HG02973 (cell line): ENCODE measurements around the gene TENT4B.

Experiments used
- ATAC-seq: cut with Tn5 transposase; IDR thresholded peaks from one replicate; pipeline ENCODE4 v1.9.1; 2021; ENCODE audit warnings: moderate library complexity; ENCODE audit not compliant: unreplicated experiment

TENT4B gene

DNA sequence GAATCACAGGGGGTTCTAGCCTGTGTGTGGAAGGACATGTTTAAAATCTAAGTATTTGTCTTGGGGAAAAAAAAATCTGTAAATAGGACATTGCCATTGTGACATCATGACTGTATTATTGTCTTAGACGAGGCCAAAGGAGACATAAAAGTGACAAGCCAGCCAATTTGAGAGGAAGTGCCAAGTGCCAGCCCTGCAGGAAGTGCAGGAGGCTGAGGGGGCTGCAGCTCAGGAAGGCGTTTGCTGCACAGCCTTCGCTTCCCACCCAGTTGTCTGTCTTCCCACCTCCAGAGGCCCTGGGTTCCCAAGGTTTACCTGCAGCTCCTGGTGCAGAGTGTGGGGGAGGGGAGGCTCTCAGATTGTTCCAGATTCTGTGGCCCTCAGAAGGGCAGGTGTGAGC is 114.5 kb downstream of the TENT4B start:
- ATAC-seq = no peak

DNA sequence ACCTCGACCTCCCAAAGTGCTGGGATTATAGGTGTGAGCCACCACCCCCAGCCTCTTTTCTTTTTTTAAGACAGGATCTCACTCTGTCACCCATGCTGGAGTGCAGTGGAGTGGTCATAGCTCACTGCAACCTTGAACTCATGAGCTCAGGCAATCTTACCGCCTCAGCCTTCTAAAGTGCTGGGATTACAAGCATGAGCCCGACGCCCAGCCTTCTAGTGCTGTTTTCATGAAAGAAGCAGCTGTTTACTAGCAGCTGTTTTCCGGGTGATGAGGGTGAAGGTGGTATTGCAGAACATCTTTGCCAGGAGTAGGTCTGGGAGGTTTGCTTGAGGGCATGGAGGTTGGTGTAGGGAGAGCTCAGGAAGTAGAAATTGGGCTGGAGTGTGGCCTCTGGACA is 115.2 kb downstream of the TENT4B start:
- no peak for ATAC-seq

DNA sequence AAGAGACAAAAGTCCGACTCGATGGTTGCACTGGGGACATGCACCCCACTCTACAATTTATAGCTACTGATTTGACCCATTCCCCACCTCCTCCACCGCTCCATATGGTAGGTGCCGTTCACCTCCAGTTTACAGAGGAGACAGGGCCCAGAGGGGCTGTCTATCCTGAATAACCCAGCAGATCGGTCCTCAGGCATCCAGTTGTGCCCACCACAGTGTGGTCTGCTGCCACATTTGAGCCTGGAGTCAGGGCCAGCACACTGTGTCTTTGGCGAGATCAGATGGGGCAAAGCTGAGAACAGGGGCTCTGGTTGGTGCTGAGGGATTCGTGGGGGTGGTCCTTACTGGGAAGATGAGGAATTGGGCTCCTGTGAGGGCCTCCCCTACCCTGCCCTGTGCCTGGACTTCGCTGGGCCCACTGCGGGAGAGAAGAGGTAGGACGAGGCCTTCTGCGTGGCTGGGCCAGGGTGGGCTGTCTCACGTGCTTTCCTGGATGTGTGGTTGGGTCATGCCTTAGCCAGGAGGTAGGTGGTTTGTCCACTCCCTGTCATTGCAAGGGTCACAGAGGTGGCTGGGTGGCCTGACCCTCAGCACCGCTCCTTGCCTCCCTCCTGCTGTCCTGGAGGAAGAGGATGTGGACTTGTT is 116.1 kb downstream of the TENT4B start:
- ATAC-seq = no peak

DNA sequence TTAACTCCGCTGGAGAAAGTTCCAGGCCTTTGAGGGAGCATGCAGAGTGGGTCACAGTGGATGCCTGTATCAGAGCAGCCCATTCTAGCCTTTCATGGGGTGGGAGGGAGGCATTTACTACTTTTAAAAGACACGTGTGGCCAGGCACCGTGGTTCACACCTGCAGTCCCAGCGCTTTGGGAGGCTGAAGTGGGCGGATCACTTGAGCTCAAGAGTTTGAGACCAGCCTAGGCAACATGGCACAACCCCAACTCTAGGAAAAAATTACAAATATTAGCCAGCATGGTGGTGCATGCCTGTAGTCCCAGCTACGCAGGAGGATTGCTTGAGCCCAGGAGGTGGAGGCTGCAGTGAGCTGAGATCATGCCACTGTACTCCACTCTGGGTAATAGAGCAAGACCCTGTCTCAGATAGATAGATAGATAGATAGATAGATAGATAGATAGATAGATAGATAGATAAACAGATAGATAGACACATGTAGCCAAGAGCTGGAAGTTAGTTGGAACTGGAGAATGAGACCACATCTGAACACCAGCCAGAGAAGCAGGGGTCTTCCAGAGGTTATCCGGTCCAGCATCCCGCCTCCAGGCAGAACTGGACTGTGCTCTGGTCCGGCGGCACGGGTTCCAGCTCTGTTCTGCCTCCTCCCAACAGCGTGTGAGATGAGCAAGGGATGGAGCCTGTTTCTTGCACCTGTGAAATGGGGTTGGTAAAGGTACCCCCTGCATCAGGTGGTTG is 116.8 kb downstream of the TENT4B start:
- no peak for ATAC-seq

- ATAC-seq = no peak
Measured at GRCh38 chr16:50270510-50271147, 117.5 kb downstream of the TENT4B start.

DNA sequence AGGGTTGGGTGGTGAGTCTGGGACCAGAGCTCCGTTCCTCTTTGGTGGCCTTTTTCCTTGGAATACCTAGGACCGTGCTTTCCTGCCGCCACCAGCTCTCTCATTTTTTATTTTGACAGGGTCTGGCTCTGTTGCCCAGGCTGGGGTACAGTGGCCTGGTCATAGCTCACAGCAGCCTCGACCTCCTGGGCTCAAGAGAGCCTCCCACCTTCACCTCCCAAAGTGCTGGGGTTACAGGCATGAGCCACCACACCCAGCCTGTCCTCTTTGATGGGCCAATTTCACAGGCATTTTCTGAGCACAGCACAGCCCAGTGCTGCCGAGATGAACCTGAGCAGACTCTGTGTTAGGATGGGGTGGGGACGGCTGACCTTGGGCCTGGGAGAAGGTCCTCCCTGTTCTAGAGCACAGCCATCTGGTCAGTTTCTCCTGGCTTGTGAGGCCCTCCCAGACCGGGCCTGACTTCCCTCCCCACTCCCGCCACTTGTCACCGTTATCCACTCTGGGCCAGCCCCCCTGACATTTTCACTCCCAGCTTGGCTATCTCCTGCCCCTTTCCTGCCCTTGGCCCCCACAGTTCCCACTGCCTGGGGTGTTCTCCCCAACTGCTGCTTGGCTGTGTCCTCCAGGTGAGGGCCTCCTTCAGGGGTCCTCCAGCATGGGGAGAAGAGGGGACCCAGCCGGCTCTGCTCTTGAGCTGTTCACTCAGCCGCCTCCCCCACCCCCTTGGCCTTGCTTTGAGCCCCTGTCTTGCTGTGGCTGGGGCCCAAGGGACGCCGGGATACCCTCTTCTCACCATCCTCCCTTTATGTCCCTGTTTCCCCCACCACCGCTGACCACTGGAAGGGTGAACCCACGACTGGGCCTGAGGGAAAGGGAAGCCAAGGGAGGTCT is 118.3 kb downstream of the TENT4B start:
- no peak for ATAC-seq

- ATAC-seq = no peak
Measured at GRCh38 chr16:50272111-50272571, 119.0 kb downstream of the TENT4B start.

DNA sequence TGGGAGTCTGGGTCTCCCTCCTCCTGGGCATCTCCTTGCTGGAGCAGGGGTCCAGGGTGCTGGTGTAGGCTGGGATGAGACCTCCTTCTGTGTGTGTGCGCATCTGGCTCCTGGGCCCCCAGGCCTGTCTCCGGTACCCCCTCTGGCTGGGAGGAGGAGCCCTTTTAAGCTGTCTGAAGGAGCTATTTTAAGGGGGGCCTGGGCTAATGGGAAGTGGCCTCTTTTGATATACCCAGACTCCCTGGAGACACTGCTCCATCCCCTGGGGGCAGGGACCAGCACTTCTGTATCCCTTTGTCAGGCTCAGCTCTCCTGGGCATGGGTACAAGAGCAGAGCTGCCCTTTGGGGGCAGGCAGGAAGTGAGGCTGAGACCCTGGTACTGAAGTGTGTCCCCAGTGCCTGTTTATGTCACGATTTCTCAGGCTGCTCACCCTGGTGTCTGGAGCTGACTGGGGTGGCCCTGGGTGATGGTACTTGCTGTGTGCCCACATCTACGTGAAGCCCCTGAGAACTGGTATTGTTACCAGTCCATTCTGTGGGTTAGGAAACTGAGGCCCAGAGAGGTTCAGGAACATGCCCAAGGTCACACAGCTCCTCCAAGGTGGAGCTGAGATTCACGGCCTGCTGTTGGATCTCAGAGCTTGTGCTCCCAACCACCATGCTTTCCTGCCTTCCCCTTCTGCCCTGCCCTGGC is 119.7 kb downstream of the TENT4B start:
- ATAC-seq = no peak

DNA sequence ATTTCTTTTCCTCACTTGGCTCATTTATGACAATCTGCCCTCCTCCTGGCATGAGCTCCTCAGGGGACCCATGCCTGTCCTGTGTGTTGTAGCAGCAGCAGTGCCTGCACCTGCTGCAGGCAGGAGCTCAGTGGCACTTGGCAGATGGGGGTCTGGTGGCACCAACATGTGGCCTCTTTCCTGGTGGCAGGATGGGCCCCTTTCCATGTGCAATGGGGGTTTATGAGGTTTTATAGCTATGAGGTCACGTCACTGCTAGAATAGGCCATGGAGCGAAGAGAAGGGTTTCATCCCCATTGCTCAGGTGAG is 120.2 kb downstream of the TENT4B start:
- ATAC-seq = no peak

GRCh38 chr16:50273888-50274325 is 120.8 kb downstream of the TENT4B start:
- ATAC-seq = peak; percentile 60

DNA sequence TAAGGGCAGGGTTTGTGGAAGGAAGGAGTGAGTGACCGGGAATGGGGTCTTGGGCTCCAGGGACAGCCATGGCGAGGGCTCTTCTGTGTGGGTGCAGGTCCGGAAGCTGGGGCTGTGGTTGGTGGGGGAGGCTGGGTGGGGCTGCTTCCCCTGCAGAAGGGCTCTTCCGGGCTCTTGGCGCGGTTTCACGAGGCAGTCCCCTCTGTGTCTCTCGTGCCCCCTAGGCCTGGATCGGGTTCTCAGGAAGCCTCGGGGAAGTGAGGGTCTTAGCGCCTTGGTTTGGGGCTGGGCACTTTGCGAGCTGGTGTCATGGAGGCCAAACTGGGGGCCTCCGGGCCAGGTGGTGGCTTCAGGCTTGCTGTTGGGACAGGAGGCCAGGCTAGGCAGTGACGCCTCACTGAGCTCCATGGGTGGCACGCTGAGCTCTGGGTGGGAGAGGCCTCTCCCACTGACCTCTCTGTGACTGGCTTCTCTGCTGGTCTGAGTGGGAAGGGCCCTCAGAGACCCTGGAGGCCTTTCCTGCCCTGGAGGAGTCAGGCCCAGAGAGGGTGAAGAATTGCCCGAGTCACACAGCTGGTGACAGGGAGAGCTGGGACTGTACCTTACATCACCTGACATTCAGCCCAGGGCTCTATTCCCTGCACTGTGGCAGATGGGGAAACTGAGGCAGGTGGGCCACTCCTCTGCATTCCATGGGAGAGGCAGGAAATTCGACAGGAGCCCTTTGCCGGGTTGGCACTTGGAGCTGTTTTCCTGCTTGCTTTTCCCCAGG is 121.4 kb downstream of the TENT4B start:
- ATAC-seq = peak; percentile 22

GRCh38 chr16:50275098-50275415 is 122.0 kb downstream of the TENT4B start:
- no peak for ATAC-seq

DNA sequence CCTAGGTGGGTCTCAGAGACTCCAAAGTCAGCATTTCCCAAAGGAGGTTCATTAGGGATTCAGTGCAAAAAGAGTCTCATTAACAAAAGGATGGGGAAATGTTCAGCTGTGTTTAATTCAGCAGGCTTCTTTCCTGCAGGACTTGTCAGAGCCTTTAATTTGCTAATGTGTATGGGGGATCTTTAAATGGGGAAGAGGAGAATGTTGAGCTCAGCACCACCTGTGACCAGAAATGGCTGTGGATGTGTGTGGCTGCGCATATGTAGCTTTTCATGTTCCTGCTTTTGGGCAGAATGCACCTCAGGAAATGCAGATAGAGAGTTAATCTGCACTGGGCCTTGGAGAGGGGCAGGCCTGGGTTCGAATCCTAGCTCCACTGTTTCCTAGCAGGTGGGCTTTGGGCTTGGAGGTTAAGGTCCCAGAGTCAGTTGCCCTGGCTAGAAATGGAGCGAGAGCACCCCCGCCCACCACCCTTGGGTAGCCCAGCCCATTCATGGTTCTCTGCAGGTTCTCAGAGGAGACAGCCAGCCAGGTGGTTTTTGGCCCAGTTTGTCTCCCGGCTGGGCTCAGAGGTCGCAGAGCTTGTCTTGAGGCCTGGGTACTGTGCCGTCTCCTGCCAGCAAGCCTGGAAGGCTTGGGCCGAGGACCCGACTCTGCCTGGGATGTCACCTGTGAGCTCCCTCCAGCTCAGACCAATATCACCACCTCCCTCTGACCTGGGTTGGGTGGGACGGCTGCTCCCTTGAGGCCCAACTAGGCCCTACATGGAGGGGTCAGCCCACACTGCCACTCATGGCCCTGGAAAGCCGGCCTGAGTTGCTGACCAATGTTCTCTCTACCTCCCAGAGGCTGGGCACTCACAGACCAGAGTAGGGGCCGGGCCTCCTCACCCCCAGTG is 122.6 kb downstream of the TENT4B start:
- ATAC-seq = no peak

GRCh38 chr16:50276326-50276640 is 123.2 kb downstream of the TENT4B start:
- ATAC-seq = no peak

- no peak for ATAC-seq
Measured at GRCh38 chr16:50276801-50277555, 123.9 kb downstream of the TENT4B start.

- no peak for ATAC-seq
Measured at GRCh38 chr16:50278251-50278650, 125.1 kb downstream of the TENT4B start.

- no peak for ATAC-seq
Measured at GRCh38 chr16:50279504-50279865, 126.4 kb downstream of the TENT4B start.

GRCh38 chr16:50280932-50281331 is 127.8 kb downstream of the TENT4B start:
- no peak for ATAC-seq
